HG03342 (cell line): ENCODE data around the gene SMCO2.
"Not testable (repeated sequence)": the region's sequence is repeated elsewhere in the genome, so short reads cannot be mapped to it uniquely, and the experiment has no call there.

Experiments
- ATAC-seq: cut with Tn5 transposase; IDR thresholded peaks from one replicate; pipeline ENCODE4 v1.9.1; 2021; ENCODE audit warnings: mild to moderate bottlenecking, moderate library complexity; ENCODE audit not compliant: unreplicated experiment

SMCO2 gene

GRCh38 chr12:27523642-27524493, 77.3 kb downstream of the SMCO2 start, which contains the start of gene PPFIBP1:
TSS of gene PPFIBP1 (plus strand) at chr12:27524206. CDS start at chr12:27633397, 109,191 bp downstream.
- ATAC-seq: peak; percentile 95

- ATAC-seq: no peak
Observed at GRCh38 chr12:27524494-27524835, 77.9 kb downstream of the SMCO2 start.

GRCh38 chr12:27524839-27525753, 78.6 kb downstream of the SMCO2 start:
- no peak for ATAC-seq

GRCh38 chr12:27527512-27527911, 81.0 kb downstream of the SMCO2 start:
- no peak for ATAC-seq

GRCh38 chr12:27528788-27529187, 82.3 kb downstream of the SMCO2 start:
- no peak for ATAC-seq

- no peak for ATAC-seq
Observed at GRCh38 chr12:27530157-27530922, 83.8 kb downstream of the SMCO2 start.

GRCh38 chr12:27531896-27532295, 85.4 kb downstream of the SMCO2 start:
- no peak for ATAC-seq

GRCh38 chr12:27534060-27534764, 87.7 kb downstream of the SMCO2 start:
- ATAC-seq: peak; percentile 49

GRCh38 chr12:27534765-27535161, 88.2 kb downstream of the SMCO2 start:
- peak; percentile 20 for ATAC-seq

- no peak for ATAC-seq
Observed at GRCh38 chr12:27535318-27535717, 88.8 kb downstream of the SMCO2 start.

GRCh38 chr12:27537855-27538675, 91.5 kb downstream of the SMCO2 start:
- no peak for ATAC-seq

- no peak for ATAC-seq
Observed at GRCh38 chr12:27539191-27539631, 92.7 kb downstream of the SMCO2 start.

- no peak for ATAC-seq
Observed at GRCh38 chr12:27541031-27541719, 94.6 kb downstream of the SMCO2 start.

- ATAC-seq: no peak
Observed at GRCh38 chr12:27542628-27543027, 96.1 kb downstream of the SMCO2 start.

- ATAC-seq: not testable (repeated sequence)
Observed at GRCh38 chr12:27544858-27545257, 98.3 kb downstream of the SMCO2 start.

- no peak for ATAC-seq
Observed at GRCh38 chr12:27545665-27546064, 99.1 kb downstream of the SMCO2 start.

GRCh38 chr12:27547592-27547991, 101.1 kb downstream of the SMCO2 start:
- ATAC-seq: no peak

- no peak for ATAC-seq
Observed at GRCh38 chr12:27548301-27549199, 102.0 kb downstream of the SMCO2 start.
